Measurements from ENCODE around the gene DDX49.

Gene DDX49

GRCh38 chr19:18942692-18943091 is 23.2 kb downstream of the DDX49 start:
- H3K27ac ChIP-seq: no peak overlapping the region
- TF ChIP-seq ZFX (IDR thresholded peaks at IDR 0.05; ENCODE audit: borderline replicate concordance) (no peak), CTCF (IDR thresholded peaks at IDR 0.05) (no peak)

- TF ChIP-seq ZFX (IDR thresholded peaks at IDR 0.05; ENCODE audit: borderline replicate concordance) (no peak), CTCF (IDR thresholded peaks at IDR 0.05) (no peak)
- H3K27ac ChIP-seq: no peak overlapping the region
Measured at GRCh38 chr19:18943465-18943864, 23.9 kb downstream of the DDX49 start.

GRCh38 chr19:18945297-18945696 is 25.8 kb downstream of the DDX49 start:
- H3K27ac ChIP-seq: no peak overlapping the region
- no peak for TF ChIP-seq CTCF (IDR thresholded peaks at IDR 0.05)
- no peak for TF ChIP-seq ZFX (IDR thresholded peaks at IDR 0.05; ENCODE audit: borderline replicate concordance)

DNA sequence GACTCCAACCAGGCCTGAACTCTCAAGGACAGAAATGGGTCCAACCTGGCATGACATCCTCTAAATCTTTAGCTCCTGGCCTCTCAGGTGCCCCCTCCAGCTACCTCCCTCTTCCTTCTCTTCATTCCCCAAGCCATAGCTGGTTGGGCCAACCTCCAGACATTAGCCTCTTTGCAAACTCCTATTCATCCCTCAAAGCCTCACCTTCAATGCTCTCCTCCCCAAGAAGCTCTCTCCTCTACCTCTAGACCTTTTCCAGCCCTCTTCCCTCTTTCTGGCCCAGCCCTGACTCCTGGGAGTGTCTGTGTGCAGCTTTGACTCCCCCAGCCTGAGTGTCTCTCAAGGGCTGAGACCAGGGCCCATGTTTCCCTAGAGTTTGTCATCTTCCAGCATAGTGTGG is 26.8 kb downstream of the DDX49 start:
- H3K27ac ChIP-seq: no peak overlapping the region
- TF ChIP-seq ZFX (IDR thresholded peaks at IDR 0.05; ENCODE audit: borderline replicate concordance) (no peak), CTCF (IDR thresholded peaks at IDR 0.05) (no peak)

DNA sequence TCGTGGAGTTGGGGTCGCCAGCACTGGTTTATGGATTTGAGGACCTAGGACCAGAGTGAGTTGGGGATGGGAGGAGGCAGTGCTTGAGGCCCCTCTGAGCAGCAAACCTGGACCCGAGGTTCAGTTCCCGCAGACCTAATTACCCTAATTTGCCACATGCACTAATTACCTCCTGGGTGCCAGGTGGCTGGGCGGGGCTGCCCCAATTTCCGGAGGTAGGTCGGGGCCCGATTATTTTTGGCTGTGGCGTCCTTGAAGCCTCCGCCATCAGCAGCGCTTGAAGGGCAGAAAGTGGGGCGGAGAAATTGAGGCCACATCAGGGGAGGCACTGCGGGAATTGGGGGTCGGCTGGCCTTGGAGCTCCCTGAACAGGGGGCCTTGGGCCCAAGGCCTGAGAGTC is 27.4 kb downstream of the DDX49 start:
- no peak for TF ChIP-seq ZFX (IDR thresholded peaks at IDR 0.05; ENCODE audit: borderline replicate concordance)
- no peak for TF ChIP-seq CTCF (IDR thresholded peaks at IDR 0.05)
- no peak overlapping the region for H3K27ac ChIP-seq

DNA sequence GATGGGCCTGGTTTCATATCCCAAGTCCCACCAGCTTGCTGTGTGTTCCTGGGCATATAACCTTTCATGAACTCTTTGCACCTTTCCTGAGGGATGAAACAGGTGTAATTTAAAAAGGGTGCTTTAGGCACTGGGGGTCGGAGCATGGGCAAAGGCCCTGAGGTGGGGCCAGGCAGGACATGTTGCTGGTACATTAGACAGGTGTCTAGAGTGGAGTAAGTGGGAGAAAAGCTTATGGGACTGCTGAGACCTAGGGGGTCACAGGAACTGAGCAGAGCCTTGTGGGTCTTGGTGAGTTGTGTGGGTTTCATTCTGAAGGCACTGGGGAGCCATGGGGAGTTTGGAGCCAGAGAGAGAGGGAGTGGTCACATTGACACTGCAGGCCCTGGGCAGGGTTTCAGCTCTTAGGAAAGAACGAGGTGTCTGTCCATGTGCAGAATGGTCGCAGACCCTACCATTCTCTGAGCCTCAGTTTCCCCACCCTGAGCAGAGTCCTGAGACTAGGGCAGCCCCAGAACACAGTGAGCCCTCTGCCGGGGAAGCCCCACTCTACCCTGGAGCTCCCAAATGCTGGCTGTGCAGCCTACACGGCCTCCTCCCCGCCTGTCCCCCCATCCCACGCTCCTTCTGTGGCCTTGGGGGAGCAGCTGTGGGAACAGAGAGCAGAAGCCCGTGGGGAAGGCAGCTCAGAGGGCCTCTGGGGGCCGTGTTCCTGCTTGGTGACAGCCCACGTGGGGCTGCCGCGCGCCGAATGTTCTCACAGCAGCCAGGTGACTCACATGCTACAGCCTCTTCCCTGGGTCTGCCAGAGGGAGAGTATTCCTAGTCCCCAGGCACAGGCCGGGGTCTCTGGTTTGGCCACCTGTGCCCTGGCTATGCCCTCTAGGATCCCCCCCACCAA is 28.8 kb downstream of the DDX49 start:
- no peak overlapping the region for H3K27ac ChIP-seq
- TF ChIP-seq ZFX (IDR thresholded peaks at IDR 0.05; ENCODE audit: borderline replicate concordance): no peak
- no peak for TF ChIP-seq CTCF (IDR thresholded peaks at IDR 0.05)

DNA sequence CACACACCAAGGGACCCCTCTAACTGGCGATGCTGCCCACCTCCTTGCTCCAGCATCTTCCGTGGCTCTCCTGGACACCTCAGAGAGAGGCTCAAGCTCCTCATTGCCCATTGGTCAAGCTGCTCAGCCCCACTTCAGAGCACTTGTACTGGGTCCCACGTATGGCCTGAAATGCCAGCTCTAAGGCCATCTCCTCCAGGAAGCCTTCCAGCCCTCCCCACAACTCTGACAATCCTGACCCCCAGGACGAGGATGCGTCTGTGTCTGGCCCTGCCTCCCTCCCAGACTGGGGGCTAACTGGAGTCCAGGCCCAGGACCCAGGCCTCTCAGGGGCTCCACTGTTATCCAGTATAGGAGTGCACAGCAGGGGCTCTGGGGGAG is 29.5 kb downstream of the DDX49 start:
- no peak overlapping the region for H3K27ac ChIP-seq
- no peak for TF ChIP-seq CTCF (IDR thresholded peaks at IDR 0.05)
- no peak for TF ChIP-seq ZFX (IDR thresholded peaks at IDR 0.05; ENCODE audit: borderline replicate concordance)
